NAMALWA (cell line): Measurements from ENCODE around the gene MAP2K5.
"Not testable (repeated sequence)": the region's sequence is repeated elsewhere in the genome, so short reads cannot be mapped to it uniquely, and the experiment has no call there.

ENCODE experiments used
- DNase-seq: peaks from one replicate; pipeline ENCODE4 v3.0.0-alpha.2; 2015; ENCODE audit warnings: low spot score

Gene MAP2K5

GRCh38 chr15:67672834-67673233 lies 130.3 kb downstream of the MAP2K5 start:
- not testable (repeated sequence) for DNase-seq

GRCh38 chr15:67674983-67675382 lies 132.5 kb downstream of the MAP2K5 start:
- no peak for DNase-seq

DNA sequence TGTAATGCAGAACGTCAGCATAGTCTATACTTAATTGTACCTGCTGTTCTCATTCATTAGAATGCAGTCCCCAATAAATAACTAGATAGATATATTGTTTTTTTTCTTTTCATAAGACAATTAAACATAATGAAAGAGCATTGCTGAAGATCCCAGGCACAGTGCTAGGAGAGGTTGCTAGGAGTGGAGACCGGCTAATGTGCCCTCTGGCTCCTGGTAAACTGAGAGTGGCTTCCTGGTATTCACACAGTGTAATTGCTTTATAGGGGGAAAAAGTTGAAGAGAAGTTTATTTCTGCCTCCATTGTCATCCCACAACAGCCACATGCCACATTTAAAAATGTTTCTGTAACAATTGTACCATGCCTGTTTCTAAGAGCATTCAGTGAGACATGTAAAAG lies 135.6 kb downstream of the MAP2K5 start:
- no peak for DNase-seq

GRCh38 chr15:67678993-67679392 lies 136.5 kb downstream of the MAP2K5 start:
- no peak for DNase-seq

- peak; percentile 40 for DNase-seq
Measured at GRCh38 chr15:67680641-67681040, 138.1 kb downstream of the MAP2K5 start.

- peak; percentile 63 for DNase-seq
Measured at GRCh38 chr15:67685008-67685599, 142.6 kb downstream of the MAP2K5 start.

DNA sequence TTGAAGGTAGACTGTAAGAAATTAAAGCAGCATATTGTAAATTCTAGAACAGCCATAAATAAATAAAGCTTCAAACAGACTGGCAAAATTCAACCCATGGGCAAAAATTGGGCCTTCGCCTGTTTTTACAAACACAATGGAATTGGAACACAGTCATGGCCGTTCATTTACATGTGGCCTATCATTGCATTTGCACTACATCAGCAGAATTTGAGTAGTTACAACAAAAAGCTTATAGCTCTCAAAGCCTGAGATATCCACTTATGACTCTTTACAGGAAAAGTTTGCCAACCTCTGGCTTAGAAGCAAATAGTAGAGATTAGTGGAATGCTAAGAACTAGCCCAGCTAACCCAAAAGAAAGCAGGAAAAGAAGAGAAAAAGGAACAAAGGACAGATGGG lies 143.2 kb downstream of the MAP2K5 start:
- DNase-seq = no peak

DNA sequence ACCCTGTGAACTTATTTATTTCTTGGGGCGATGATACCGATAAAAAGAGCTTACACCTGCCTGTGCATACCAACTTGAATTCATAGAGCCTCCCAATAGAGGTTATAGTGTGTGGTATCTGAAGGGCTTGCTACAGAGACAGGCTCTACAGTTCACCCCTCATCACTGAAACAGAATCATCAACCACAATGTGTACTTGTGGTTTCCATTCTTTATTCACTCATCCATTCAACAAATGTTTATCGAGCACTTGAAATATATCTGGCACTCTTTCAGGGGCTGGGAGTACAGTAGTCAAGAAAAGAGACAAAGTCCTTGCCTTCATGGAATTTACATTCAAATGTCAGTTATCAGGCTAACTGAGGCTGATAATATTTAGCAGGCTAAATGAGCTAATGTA lies 148.4 kb downstream of the MAP2K5 start:
- DNase-seq = no peak

DNA sequence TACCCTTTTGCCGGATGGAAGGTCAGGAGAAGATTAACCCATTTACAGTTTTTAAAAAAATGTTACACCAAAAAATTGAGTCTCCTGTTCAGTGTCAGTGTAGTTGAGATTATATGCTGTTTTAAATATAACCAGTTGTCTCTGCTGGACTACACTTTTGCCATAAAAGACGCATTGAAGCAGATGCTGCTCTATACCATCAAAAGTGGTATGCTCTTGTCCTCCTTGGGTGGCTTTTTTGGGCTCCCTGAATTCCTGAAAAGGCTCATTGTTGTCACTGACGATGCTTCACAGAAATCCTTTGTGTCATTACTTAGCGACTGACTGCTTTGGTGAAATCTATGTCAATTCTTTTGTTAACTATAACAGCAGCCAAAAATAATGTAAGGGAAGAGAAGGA lies 148.9 kb downstream of the MAP2K5 start:
- no peak for DNase-seq

DNA sequence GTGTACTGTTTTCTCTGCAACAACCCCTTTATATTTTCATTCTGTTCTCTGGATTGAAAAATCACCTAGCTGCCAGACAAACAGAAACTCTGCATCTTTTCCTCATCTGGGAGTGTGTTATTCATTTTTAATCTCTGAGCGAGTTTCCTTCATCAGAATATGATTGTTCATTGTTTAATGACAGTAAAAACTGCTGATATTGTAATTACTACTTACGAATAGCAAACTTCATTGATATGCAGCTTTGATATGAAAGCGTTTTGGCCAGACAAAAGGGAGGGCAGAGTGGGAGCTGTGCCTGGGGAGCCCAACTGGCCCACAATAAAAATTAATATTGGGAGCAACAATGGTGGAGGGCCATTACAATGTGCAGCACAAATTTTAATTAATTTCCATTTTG lies 150.1 kb downstream of the MAP2K5 start:
- no peak for DNase-seq

- DNase-seq = no peak
Measured at GRCh38 chr15:67696087-67696486, 153.6 kb downstream of the MAP2K5 start.

DNA sequence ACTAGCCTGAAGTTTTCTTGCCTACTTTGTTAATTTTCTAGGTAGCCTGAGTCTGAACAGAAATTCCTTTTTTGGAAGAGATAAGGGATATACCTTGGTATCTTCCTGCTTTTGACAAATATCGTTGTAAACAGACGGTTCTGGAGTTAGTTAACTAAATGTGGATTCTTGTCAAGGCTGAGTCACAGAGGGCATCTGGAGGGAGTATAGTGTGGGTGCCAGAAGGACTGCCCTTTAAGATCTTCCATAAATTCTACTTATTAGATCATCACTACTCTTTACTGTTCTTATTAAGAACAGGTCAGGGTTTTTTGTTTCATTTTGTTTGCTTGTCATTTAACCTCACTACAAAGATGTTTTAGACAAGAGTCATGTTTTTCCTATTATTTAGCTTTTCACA lies 157.5 kb downstream of the MAP2K5 start:
- DNase-seq = no peak

DNA sequence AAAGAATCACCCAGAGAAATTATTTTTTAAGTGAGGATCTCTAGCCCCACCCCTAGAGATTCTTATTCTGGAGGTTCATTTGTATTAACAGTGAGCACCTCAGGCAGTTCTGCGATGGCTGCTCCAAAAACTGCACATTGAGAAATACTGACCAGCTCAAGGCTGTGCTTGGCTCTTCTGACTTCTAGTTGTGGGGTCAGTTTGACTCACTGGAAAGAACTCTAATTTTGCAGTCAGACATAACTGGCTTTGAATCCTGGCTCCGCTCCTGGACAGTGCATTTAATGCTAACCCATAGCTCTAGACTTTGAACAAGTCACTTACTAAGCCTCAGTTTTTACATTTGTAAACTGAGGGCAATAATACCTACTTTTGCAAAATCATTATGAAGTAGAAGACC lies 159.2 kb downstream of the MAP2K5 start:
- DNase-seq = no peak

GRCh38 chr15:67707520-67708283 lies 165.2 kb downstream of the MAP2K5 start:
- no peak for DNase-seq

- no peak for DNase-seq
Measured at GRCh38 chr15:67708500-67708899, 166.0 kb downstream of the MAP2K5 start.

DNA sequence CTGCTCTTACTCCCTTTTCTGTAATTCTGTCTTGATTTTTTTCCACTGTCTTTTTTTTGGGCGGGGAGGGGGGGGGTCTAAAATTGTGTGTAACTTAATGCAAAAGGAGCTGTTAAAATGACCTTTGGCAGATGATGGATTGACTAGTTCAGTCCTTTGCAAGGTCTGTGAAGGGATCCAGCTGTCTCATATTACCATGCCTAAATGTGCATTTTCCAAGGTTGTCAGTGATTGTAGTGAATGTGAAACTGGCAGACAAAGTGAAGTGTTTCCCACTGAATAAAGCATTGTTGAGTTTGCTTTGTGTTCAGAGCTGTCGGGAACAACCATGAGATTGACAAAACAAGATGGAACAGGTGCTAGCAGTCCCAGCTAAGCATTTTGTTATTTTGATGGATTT lies 172.7 kb downstream of the MAP2K5 start:
- DNase-seq = no peak

GRCh38 chr15:67716171-67716570 lies 173.7 kb downstream of the MAP2K5 start:
- no peak for DNase-seq

- DNase-seq = no peak
Measured at GRCh38 chr15:67717776-67718175, 175.3 kb downstream of the MAP2K5 start.

DNA sequence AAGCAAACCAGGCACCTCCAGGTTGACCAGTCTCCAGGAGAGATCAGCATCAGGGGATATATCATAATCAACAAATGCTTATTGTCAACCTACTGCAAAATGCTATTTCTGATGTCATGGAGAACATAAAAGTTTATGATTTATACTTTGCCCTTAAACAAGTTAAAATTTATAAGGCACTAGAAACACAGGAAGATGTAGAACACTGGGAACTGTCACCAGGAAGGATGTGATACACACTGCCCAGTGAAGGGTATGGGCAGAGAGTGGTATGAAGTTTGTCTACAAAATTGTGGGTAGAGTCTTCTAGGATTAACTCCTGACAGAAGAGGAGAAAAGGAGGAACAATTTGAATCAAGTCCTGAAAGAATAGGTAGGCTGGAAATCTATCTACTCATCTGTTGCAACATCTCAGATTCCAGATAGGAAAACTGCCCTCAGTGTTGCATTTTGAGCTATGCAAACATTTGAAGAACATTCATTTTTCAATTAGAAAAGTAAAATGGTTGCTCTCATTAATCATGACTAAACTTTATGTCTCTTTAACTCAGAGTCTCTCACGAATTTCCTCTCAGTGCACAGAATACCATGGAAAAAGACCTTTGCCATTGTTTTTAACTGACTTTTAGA lies 176.9 kb downstream of the MAP2K5 start:
- DNase-seq = no peak

GRCh38 chr15:67720556-67721175 lies 178.2 kb downstream of the MAP2K5 start:
- DNase-seq = peak; percentile 41

GRCh38 chr15:67722030-67722817 lies 179.7 kb downstream of the MAP2K5 start:
- DNase-seq = no peak
